CD4-positive, alpha-beta T cell treated with Interleukin-1 beta for 1 hour (primary cell): ENCODE results near the gene NRXN3.

Experiments
- DNase-seq, 2 donors: peaks; one replicate each; pipeline ENCODE4 v3.0.0-alpha.2; 2020 to 2022

NRXN3 gene

DNA sequence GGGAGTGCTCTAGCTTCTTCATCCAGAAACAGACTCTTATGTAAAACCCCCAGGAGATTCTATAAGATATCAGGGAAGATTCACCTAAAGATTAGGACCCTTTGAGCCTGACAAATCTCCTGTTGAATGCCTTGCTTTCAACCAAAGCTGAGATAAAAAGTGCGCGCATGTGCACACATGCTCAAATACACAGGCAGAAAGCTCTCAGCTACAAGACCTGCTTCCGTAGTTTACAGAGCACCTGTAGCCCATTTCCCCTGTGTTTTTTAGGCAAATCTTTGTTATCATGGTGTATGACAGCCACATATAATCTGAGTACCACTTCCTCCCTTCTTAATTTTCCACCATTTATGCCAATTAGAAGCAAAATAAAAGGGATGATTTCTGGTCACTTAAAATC, 866.9 kb downstream of the NRXN3 start:
- no peak for DNase-seq

DNA sequence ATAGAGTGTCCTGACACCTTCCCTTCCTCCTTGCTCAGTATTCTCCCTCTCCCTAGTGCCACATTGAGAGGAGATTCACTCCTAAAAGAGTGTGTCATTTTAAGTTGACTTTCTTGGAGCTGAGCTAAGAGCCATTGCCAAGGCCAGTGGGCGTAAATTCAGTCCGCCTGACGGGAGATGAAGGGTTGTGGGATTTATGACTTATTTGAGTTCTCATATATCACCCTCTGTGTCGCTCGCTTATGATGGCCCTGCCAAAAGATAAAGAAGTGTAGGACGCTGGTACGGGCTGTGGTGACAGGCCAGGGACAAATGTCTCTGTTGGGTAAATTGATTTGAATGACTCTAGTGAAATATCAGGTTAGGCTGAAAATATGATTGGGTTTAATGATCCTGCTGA, 867.4 kb downstream of the NRXN3 start:
- DNase-seq = no peak

DNA sequence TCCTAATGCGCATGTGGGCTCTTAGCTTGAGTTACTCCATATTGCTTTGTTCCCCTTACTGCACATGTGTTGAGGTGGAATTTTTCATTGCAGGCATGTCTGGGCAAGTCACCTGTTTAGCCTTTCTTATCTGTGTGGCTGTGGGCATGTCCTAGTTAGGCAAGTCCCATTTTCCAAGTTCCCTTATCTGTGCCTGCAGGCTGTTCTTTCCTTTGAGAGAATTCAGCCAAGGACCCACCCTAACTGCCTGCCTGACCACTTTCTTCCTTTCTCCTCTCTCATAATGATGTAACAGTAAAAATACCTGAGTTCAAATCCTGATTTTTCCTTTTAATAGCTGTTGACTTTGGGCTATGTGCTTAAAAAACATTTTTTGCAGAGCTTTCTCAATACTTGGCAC, 870.6 kb downstream of the NRXN3 start:
- DNase-seq = no peak

DNA sequence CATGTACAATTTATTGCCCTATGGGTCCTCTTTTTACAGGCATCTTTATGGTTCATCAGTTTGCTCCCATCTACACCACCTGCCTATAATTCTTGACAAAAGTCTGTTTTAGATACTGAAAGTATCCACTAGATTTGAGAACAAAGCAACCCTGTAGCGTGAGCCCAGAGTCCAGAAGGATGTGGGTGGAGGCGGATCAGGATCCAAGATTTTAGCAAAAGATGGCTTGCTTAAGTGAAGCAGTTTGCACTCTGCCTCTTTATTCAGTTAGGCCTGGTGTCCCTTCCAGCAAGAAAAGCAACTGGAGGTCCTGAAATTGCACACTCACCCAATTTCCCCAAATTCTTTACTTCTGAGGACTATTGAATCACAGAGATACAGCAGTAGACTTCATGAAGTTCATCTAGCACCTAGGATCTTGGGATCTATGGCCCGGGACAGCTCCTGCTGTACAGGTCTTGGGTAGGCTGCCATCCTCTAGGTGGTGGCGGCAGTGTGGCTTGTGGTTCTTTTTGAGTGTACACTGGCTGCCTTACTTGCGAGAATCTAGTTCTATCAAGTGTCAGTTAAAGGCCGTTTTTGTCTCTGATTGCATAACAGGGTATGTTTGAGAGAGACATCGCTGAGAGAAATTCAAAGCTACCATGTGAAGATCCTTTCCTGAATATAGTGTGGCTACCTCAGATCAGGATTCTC, 873.2 kb downstream of the NRXN3 start:
- no peak for DNase-seq

DNA sequence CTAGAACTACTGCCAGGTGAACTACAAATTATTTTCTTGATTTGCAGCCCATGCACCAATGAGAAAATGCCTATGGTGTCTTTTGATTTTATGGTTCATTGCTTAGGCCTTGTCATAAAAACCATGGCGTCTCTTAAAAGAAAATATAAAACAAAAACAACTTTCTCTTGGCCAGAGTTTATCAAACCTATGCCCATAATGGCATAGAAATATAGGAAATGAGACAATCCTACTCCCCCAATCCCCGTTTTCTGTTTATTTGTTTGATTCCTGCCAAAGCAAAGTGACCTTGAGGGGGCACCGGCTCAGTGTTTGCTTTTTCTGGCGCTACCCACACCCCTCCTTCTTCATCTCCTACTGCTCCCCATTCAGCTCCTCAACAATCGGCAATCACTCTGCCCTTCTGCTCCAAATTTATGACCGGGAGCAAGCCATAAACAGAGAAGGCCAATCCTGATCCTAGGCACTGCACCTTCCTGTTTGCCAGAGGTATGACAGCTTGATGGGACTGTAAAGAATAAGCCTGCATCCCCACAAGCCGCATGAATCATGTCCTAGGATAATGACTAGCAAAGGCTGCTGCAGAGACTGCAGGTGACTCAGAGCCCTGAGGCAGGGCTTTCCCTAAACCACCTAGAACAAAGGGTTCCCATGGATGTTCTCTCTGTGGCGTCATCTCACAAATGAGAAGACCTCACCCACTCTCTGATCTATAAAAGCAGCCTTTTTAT, 874.9 kb downstream of the NRXN3 start:
- DNase-seq = no peak

DNA sequence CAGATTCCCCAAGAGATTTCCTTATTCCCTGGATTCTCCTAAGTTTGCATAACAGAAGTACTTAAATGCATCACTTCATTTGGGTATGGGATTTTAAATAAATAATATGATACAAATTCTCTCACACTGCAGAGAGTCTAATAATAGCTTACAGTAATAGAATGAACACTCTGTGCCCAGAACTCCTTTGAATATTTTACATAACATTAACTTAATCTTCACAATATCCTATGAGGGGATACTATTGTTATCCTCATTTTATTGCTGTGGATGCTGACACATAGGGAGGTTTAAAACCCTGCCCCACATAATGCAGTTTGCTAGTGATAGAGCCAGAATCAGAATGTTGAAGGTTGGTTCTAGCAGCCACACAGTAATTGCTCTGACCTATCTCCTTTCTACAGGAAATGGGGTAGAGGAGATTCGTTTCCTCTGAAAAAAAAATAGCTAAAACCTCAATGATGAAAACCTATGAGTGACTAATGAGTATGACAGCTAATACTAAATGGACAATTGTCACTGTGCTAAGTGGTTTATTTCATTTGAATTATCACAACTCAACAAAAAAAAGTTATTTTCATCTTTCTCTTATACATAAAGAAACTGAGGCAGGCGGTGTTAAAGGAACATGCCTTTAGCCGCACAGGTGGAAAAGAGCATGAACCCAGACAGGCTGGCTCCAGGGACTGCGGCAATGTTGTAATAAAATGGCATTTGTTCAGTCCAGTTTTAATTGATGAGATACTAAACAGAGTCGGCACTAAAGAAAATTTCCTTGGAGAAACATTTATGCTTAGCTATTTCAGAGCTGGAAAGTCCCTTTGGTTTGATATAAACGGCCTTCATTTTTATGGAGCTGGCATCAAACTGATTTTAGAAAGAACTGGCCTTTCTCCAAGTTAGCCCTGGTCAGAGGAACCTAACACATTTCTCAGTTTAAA, 880.9 kb downstream of the NRXN3 start:
- DNase-seq = no peak

DNA sequence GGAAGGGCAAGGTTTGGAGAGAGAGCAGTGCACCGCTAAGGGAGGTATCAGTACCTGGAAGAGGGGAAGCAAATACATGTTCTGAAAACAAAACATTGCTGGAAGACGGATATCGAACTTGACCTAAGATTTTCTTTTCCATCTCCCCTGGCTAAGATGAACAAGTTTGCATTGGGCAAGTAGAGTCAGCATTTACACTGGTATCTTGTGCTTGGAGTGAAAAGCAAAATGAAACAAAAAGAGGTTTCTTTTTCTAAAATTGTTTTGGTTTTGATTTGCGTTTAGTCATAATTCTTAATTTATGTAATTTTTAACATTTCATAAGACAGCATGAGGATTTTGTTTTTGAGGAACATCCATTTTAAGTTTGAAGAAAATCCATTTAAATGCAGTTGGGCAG, 881.6 kb downstream of the NRXN3 start:
- DNase-seq = no peak

DNA sequence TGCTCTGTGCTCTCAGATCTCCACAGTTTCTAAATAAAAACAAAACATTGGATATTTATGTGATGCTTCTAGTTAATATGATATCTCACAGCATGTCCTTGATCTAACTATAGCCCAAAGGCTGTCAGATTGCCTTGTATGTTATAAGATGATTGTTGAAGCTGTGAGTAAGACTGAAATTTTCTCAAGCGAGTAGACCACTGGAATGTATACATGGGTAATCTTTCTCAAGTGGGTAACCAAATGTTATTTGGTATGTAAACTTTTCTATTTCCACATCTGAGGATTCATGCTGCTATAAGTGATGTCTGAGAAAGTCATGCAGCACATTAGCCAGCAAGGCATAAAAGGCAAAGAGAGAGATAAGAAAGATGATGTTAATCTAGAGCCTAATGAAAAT, 886.7 kb downstream of the NRXN3 start:
- no peak for DNase-seq

DNA sequence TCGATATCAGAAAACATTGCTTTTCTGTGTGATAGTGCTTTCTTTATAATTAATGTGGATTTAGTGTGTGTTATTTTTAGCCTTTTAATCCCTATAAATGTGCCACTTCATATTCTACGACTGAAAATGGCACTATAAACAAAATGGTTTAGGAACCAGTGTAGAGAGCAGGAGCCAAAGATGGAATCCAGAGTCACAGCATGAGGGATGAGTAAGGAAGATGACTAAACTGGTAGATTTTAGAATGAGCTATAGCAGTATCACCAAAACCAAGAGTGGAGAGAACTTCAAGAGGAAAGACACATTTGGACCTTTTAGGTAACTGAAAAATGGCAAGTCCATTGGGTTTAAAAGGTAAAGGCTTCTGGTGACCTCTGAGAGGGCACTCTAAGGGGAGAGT, 887.2 kb downstream of the NRXN3 start:
- DNase-seq = no peak

DNA sequence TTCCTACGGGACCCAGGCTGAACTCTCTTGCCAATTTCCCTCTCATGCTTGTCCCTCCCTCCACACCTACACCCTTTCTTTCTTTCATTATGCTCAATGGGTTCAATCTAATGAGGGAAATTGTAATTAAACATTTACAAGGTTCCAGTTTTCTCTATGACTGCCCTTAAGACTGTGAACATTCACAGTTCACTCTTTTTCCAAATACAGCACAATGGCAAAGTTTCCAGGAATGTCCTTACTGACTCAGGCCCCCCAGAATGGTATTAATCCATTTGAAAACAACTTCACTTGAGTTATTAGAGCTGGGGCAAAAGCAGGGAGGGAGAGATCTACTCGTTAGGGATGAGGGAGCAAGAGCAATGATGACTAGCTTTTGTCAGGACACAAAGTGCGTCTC, 892.1 kb downstream of the NRXN3 start:
- DNase-seq = no peak

DNA sequence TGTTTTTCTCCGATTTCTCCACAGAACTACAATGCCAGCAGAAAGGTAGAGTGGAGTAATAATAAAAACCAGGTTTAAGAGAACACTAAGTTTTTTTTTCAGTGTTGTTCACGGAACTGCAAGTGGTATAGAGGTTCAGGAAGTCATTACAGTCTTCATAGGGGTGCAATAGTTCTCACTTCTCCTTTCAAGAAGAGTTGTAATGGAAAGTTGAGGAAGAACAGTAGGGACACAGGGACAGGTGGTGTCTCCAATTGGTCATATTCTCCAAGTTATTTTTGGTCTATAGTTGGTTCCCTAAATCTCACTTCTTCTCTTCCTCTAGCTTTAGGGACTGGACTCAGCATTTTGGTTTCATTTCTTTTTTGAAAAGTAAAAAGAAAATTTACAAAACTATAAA, 894.0 kb downstream of the NRXN3 start:
- no peak for DNase-seq

DNA sequence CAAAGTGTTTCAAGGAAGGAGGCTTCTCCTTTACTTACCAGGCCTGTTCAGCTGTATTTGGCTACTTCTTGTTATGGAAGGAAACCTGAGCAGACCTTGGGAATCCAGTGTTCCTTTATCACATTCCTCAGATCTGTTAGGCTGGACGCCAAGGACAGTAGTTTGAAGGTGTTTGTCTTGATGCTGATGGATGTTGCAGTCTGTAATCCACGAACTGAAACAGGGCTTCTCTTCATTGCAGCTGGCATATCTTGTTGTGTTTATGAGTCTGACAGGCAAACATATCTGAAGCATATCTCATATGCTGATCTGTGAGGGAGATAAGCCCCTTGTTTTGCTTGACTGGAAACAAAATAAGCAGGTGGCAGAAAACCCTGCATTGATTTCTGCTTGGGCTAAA, 904.3 kb downstream of the NRXN3 start:
- DNase-seq = no peak

DNA sequence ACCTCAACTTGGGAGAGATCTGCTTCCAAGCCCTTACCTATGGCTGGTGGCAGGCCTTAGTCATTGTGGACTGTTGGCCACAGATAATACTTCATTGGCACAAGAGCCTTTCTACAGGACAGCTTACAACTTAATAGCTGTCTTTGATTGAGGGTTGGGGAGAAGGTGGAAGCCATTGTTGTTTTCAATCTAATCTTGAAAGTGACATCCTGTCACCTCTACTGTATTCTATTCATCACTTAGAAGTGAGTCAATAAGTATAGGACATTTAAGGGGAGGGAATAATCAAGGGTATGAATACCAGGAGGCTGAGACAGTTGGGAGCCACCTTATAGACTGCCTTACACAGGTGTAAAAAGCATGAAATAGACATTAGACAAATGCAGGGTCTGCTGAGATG, 906.3 kb downstream of the NRXN3 start:
- no peak for DNase-seq

DNA sequence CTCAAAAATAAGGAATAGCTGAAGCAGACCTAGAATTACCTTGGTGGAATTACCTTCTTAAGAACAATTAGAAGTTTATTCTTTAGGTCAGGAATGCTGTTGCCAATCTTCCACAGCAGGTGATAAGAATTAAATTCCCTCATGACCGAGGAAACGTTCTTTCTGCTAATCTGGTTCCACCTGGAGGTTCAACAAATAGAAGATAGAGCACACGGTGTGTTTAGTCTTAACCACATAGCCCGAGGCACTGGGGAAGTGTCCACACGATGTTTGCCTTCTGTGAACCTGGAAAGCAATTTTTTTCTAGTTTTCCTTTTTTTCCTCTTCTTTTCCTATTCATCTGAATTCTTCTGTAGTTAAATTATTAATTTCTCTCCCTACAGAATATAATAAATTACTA, 906.9 kb downstream of the NRXN3 start:
- DNase-seq = no peak

DNA sequence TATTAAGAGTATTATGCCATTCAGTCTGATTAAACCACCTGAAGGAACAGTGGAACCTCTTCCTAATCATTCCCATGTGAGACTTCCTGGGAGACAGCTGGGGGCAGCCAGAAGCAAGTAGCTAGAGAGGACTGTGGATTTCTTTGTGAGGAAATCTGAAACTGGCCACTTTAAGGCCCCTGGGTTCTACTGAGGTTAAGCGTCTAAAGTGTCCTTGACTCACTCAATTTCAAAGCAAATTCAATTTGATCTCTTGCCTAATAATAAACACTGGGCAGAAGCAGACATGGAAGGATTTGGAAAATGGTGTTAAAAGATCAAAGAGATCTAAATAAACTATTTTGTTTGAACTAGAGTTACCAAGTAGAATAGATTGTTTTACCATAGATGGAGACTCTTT, 909.9 kb downstream of the NRXN3 start:
- no peak for DNase-seq

DNA sequence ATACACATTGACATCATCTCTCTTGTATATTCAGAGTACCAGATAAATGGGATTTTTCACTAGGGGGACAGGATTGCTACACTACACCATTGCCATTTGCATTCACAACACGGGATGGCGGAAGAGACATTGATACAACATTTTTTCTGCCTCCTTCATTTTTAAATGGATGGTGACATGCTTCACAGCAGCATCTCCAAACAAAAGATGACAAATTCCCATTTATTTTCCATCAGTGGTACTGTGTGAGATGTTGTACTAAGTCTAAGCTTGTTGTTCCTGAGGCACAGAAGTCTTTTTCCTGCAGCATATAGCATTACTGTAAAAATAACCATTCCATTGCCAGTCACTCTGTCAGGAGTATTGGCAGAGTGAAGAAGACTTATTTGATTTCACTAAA, 912.7 kb downstream of the NRXN3 start:
- DNase-seq = no peak

DNA sequence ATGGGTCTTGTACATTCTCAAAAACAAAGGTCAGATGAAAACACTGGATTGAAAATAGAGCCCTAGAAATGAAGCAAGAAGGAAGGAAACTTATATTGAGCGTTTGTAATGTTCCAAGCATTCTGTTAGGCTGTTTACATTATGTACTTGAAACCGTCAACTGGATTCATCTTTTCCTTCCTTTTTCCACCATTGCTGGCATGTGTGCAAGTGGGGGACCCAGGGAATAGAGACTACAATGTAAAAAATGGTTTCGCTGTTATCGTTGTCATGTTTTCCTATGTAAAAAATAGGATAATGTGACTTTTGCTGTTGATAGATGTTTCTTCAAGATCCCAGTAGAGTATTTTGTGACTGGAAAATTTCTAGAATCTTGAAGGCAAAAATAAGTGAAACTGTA, 913.2 kb downstream of the NRXN3 start:
- no peak for DNase-seq

DNA sequence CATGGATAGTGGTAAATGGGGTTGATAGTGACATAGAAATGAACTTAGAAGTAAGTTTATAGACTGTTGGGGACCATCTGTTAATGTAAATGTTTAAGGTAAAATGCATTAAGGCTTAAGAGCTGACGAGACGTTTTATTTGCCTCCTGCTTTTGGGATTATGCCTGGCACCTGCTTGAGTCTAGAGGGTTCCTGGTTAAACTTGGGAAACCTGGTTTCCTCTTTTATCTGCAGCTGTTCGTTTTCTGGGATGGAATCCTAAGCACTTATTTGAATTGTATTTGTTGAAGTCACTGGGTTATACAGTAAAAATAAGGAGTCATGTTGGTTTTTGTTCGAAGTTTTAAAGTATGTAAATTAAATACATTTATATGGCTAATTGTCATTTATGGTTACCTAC, 914.7 kb downstream of the NRXN3 start:
- DNase-seq = no peak

DNA sequence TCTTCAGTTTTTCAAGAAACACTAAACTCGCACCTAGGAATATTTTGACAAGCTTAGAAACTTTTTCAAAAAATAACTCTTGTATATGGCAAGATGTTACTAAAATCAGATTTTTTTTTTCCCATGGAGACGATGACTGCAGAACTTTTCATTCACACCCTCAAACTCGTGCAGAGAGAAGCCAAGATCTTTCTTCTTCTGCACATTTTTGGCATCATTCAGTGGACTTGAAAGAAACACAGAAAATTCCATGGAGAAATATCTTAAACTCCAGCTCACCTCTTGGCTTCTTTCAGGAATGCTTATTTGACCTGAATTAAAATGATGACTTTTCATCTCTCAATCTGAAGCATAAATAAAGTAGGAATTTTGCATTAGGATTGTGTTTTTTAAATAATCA, 919.4 kb downstream of the NRXN3 start:
- no peak for DNase-seq

DNA sequence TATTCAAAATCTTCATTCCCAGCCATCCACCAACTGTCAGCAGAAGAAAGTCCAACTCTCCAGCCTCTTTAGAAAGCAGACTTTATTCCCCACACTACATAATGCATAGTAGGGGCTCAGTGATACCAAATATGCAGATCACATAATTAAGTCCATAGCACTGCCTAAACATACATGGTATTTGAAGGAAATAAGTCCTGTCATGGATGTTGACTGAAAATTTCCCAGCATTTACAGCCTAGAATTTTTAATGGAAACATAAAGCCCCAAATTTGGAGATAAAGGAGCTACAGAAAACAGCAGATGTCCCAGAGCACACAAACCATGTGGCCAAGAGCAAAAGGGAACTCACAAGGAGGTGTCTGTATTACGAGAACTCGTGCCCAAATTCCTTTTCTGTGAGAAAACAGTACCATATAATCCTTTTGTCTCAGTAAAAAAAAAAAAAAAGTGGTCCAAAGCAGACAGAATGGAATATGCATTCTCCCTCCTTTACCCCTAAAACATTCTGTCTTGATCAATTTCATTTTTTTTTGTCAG, 920.5 kb downstream of the NRXN3 start:
- no peak for DNase-seq

DNA sequence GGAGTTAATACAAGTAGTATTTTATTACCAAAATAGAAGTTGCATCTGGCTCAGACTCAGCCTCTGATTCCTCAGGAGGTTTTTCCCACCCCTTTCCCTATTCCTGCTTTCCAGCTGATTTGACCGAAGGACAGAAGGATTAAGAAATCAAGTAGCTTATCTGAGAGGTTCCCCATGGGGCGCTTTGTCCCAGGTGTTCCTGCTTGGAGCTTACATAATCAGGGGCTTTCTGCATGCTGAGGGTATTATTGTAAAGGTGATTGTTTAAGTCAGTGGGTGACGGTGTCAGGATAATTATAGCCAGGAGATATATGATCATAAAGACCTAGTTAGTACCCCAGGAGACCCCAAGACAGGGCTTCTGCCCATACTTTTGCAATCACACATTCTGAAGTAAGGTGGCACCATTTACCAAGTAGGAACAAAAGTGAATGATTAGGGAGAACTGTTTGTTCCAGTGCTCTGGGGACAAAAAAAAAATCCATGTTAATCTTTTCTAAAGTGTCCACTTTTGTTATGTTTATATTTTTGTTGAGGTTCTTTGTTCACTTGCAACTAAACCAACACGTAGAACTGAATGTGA, 921.3 kb downstream of the NRXN3 start:
- DNase-seq = no peak

DNA sequence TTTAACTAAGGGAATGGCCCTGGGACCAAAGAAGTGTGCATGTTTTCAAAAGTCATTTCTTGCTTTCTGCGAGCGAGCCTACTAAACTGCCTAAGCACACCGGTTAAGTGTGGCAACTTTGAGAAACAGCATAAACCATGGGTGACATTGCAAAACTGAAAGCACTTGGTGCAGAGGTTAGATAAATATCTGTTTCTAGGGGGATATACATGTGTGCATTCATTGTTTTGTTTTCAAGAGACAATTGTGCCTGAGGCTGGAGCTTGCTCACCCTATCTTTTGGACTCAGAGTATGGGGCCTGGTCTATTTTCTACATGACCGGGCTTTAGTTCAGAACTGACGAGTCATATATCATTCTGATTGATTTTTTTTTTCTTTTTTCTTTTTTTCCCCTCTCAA, 923.4 kb downstream of the NRXN3 start:
- DNase-seq = no peak

DNA sequence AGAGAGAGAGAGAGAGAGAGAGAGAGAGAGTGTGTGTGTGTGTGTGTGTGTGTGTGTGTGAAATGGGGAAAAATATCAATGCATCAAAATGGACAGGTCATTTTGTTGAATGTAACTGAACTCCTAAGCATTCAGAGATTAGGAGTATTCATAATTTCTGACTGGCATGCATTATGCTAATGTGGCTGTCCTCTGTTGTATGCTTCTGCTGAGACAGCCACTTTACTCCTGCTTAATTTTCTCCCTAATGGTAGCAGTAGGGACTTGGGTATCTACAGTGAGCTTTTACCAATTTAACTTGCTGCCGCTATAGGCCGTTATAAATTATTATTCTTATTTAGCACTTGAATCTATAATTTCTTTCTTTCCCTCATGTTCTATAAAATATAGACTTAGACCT, 924.8 kb downstream of the NRXN3 start:
- DNase-seq = no peak
